Activated CD4-positive, alpha-beta T cell treated with anti-CD3 and anti-CD28 coated beads, Interleukin-2, amount 10 ng/mL, durations not matched to agents 24 days and 14 days (primary cell): ENCODE data around the gene C6orf89. TPM values are rescaled to one million over a fixed set of nuclear protein-coding genes. Genes with fewer than 3 reads are reported as not detected.

Experiments used
- DNase-seq: peaks from one replicate; pipeline ENCODE4 v3.0.0; 2022
- H3K27ac Mint-ChIP-seq: one replicate; pipeline ENCODE4 v1.8.0; 2022; ENCODE audit warnings: mild to moderate bottlenecking, mixed read lengths
- H3K27me3 Mint-ChIP-seq: one replicate; pipeline ENCODE4 v1.8.0; 2022; ENCODE audit warnings: mixed read lengths
- H3K36me3 Mint-ChIP-seq: one replicate; pipeline ENCODE4 v1.8.0; 2022; ENCODE audit warnings: low read depth, mild to moderate bottlenecking, mixed read lengths
- H3K4me1 Mint-ChIP-seq: one replicate; pipeline ENCODE4 v1.8.0; 2021; ENCODE audit warnings: mixed read lengths
- H3K4me3 Mint-ChIP-seq: one replicate; pipeline ENCODE4 v1.8.0; 2022; ENCODE audit warnings: mild to moderate bottlenecking, moderate library complexity, mixed read lengths
- H3K9me3 Mint-ChIP-seq: one replicate; pipeline ENCODE4 v1.8.0; 2021; ENCODE audit warnings: mixed read lengths
- intact Hi-C: fragments of 100-400 bp; cut with micrococcal nuclease; formaldehyde crosslinking; loops from one replicate; pipeline ENCODE4 v1.15.1; 2023
- total RNA-seq: library from RNA; stranded (reverse); gene quantifications from 2 replicates; pipeline ENCODE4 v1.2.3, GENCODE V29; 2022

C6orf89 gene
- total RNA-seq, 1 donor from 2014 or later: 25.9 TPM

- DNase-seq: no peak
- H3K27me3 Mint-ChIP-seq: no peaks in the 10 kb centered on the region
- no peak overlapping the region for H3K4me3 Mint-ChIP-seq
- peaks cover 50% of the 10 kb centered on the region for H3K36me3 Mint-ChIP-seq
- peaks cover 45% of the 10 kb centered on the region for H3K4me1 Mint-ChIP-seq
- intact Hi-C loops: no loop called here
- no peaks in the 10 kb centered on the region for H3K9me3 Mint-ChIP-seq
- H3K27ac Mint-ChIP-seq: no peak overlapping the region
Observed at GRCh38 chr6:36862164-36862847, 23.4 kb upstream of the C6orf89 start.

GRCh38 chr6:36862848-36863382, 22.8 kb upstream of the C6orf89 start:
- Mint-ChIP-seq H3K27ac (no peak overlapping the region), H3K4me1 (peaks cover 50% of the 10 kb centered on the region), H3K9me3 (no peaks in the 10 kb centered on the region), H3K4me3 (no peak overlapping the region), H3K27me3 (no peaks in the 10 kb centered on the region), H3K36me3 (peaks cover 54% of the 10 kb centered on the region)
- intact Hi-C loops: no loop called here
- DNase-seq: no peak

- H3K4me1 Mint-ChIP-seq: peaks cover 52% of the 10 kb centered on the region
- intact Hi-C loops: no loop called here
- no peak overlapping the region for H3K27ac Mint-ChIP-seq
- H3K36me3 Mint-ChIP-seq: peaks cover 52% of the 10 kb centered on the region
- no peaks in the 10 kb centered on the region for H3K9me3 Mint-ChIP-seq
- no peak overlapping the region for H3K4me3 Mint-ChIP-seq
- DNase-seq: no peak
- no peaks in the 10 kb centered on the region for H3K27me3 Mint-ChIP-seq
Observed at GRCh38 chr6:36863670-36864540, 21.8 kb upstream of the C6orf89 start.

GRCh38 chr6:36865835-36866234, 19.9 kb upstream of the C6orf89 start:
- intact Hi-C loops: no loop called here

GRCh38 chr6:36867471-36868224, 18.1 kb upstream of the C6orf89 start:
- H3K27ac Mint-ChIP-seq: peak overlapping the region; percentile 18
- no peak overlapping the region for H3K4me3 Mint-ChIP-seq
- no peaks in the 10 kb centered on the region for H3K9me3 Mint-ChIP-seq

More at GRCh38 chr6:36865835-36866234, 19.9 kb upstream of the C6orf89 start:
- peaks cover 62% of the 10 kb centered on the region for H3K36me3 Mint-ChIP-seq
- H3K4me1 Mint-ChIP-seq: peaks cover 62% of the 10 kb centered on the region
- no peak overlapping the region for H3K4me3 Mint-ChIP-seq
- H3K27ac Mint-ChIP-seq: peak overlapping the region; percentile 0
- DNase-seq: no peak
- H3K27me3 Mint-ChIP-seq: no peaks in the 10 kb centered on the region
- H3K9me3 Mint-ChIP-seq: no peaks in the 10 kb centered on the region

GRCh38 chr6:36871686-36872085, 14.1 kb upstream of the C6orf89 start:
- intact Hi-C loops: loop anchor here (5.0 kb wide), 1 partner anchor 116 kb away; the partner anchor contains the start of gene MTCH1
- DNase-seq: no peak
- Mint-ChIP-seq H3K4me1 (peaks cover 56% of the 10 kb centered on the region), H3K4me3 (peak overlapping the region; percentile 9), H3K36me3 (peaks cover 49% of the 10 kb centered on the region), H3K27ac (no peak overlapping the region), H3K27me3 (no peaks in the 10 kb centered on the region), H3K9me3 (no peaks in the 10 kb centered on the region)

More at GRCh38 chr6:36867471-36868224, 18.1 kb upstream of the C6orf89 start:
- no peak for DNase-seq
- Mint-ChIP-seq H3K27me3 (no peaks in the 10 kb centered on the region), H3K4me1 (peaks cover 68% of the 10 kb centered on the region), H3K36me3 (peaks cover 61% of the 10 kb centered on the region)
- intact Hi-C loops: no loop called here

- Mint-ChIP-seq H3K4me1 (peaks cover 45% of the 10 kb centered on the region), H3K4me3 (peak overlapping the region; percentile 99), H3K9me3 (no peaks in the 10 kb centered on the region), H3K27me3 (no peaks in the 10 kb centered on the region), H3K36me3 (peaks cover 40% of the 10 kb centered on the region), H3K27ac (peak overlapping the region; percentile 98)
- intact Hi-C loops: loop anchor here (5.0 kb wide), 1 partner anchor 114 kb away; the partner anchor contains the start of gene MTCH1
- no peak for DNase-seq
Observed at GRCh38 chr6:36873115-36873514, 12.6 kb upstream of the C6orf89 start.

GRCh38 chr6:36873612-36874442, 11.9 kb upstream of the C6orf89 start:
- intact Hi-C loops: loop anchor here (5.0 kb wide), 1 partner anchor 113 kb away; the partner anchor contains the start of gene MTCH1
- no peaks in the 10 kb centered on the region for H3K27me3 Mint-ChIP-seq
- peak overlapping the region; percentile 99 for H3K4me3 Mint-ChIP-seq
- H3K4me1 Mint-ChIP-seq: peaks cover 42% of the 10 kb centered on the region
- H3K9me3 Mint-ChIP-seq: no peaks in the 10 kb centered on the region
- peak; percentile 67 for DNase-seq
- peak overlapping the region; percentile 98 for H3K27ac Mint-ChIP-seq
- H3K36me3 Mint-ChIP-seq: peaks cover 37% of the 10 kb centered on the region

- Mint-ChIP-seq H3K27ac (peak within 1 kb of the TSS; percentile 98), H3K9me3 (no peaks in the 10 kb centered on the region), H3K27me3 (peaks cover 3% of the 10 kb centered on the region), H3K4me1 (peaks cover 38% of the 10 kb centered on the region), H3K4me3 (peak within 1 kb of the TSS; percentile 99), H3K36me3 (peaks cover 32% of the 10 kb centered on the region)
- DNase-seq: peak; percentile 94
- intact Hi-C loops: loop anchor here (1.0 to 5.0 kb wide), 3 partner anchors 11 to 113 kb away; partner anchors contain the start of genes C6orf89 and MTCH1
Observed at GRCh38 chr6:36874443-36875249, 11.1 kb upstream of the C6orf89 start, which contains the start of gene PPIL1. Gene PPIL1, minus strand, starts transcription at chr6:36874803. Its CDS starts 31 bp downstream, at chr6:36874772.

- DNase-seq: no peak
- Mint-ChIP-seq H3K27ac (peak overlapping the region; percentile 98), H3K4me1 (peaks cover 34% of the 10 kb centered on the region), H3K27me3 (peaks cover 3% of the 10 kb centered on the region), H3K9me3 (no peaks in the 10 kb centered on the region), H3K36me3 (peaks cover 27% of the 10 kb centered on the region), H3K4me3 (peak overlapping the region; percentile 99)
- intact Hi-C loops: loop anchor here (1.0 kb wide), 2 partner anchors 10 to 37 kb away; partner anchors contain the start of gene C6orf89
Observed at GRCh38 chr6:36875250-36875633, 10.5 kb upstream of the C6orf89 start.

- no peak overlapping the region for H3K27ac Mint-ChIP-seq
- DNase-seq: no peak
- H3K36me3 Mint-ChIP-seq: peaks cover 8% of the 10 kb centered on the region
- H3K27me3 Mint-ChIP-seq: no peaks in the 10 kb centered on the region
- H3K4me1 Mint-ChIP-seq: peaks cover 26% of the 10 kb centered on the region
- H3K4me3 Mint-ChIP-seq: no peak overlapping the region
- no peaks in the 10 kb centered on the region for H3K9me3 Mint-ChIP-seq
- intact Hi-C loops: loop anchor here (1.0 to 5.0 kb wide), 6 partner anchors 9 to 323 kb away; partner anchors contain the start of gene MTCH1
Observed at GRCh38 chr6:36884610-36885009, 1.1 kb upstream of the C6orf89 start.
